ENCODE results near the gene ST7.

The ST7 gene

GRCh38 chr7:117134889-117135552, 181.7 kb downstream of the ST7 start:
- DNase-seq = no peak

GRCh38 chr7:117135553-117135891, 182.2 kb downstream of the ST7 start:
- DNase-seq = no peak

- DNase-seq = no peak
Measured at GRCh38 chr7:117137868-117138267, 184.6 kb downstream of the ST7 start.

GRCh38 chr7:117138495-117138894, 185.2 kb downstream of the ST7 start:
- DNase-seq = no peak

GRCh38 chr7:117138981-117139380, 185.7 kb downstream of the ST7 start:
- DNase-seq = no peak

- DNase-seq = no peak
Measured at GRCh38 chr7:117139397-117139984, 186.2 kb downstream of the ST7 start.

- DNase-seq = no peak
Measured at GRCh38 chr7:117140921-117141320, 187.6 kb downstream of the ST7 start.

- DNase-seq = no peak
Measured at GRCh38 chr7:117143066-117143465, 189.8 kb downstream of the ST7 start.

- no peak for DNase-seq
Measured at GRCh38 chr7:117143580-117143979, 190.3 kb downstream of the ST7 start.

- no peak for DNase-seq
Measured at GRCh38 chr7:117145333-117145732, 192.0 kb downstream of the ST7 start.

- no peak for DNase-seq
Measured at GRCh38 chr7:117146059-117146458, 192.8 kb downstream of the ST7 start.

GRCh38 chr7:117146511-117146910, 193.2 kb downstream of the ST7 start:
- no peak for DNase-seq

GRCh38 chr7:117148971-117149370, 195.7 kb downstream of the ST7 start:
- no peak for DNase-seq

GRCh38 chr7:117149692-117150091, 196.4 kb downstream of the ST7 start:
- DNase-seq = no peak

GRCh38 chr7:117152213-117153007, 199.1 kb downstream of the ST7 start:
- DNase-seq = no peak

GRCh38 chr7:117153016-117153545, 199.8 kb downstream of the ST7 start:
- DNase-seq = no peak

- no peak for DNase-seq
Measured at GRCh38 chr7:117154721-117155120, 201.4 kb downstream of the ST7 start.

- DNase-seq = no peak
Measured at GRCh38 chr7:117155694-117156093, 202.4 kb downstream of the ST7 start.

- no peak for DNase-seq
Measured at GRCh38 chr7:117157241-117158209, 204.2 kb downstream of the ST7 start.

GRCh38 chr7:117158941-117159697, 205.8 kb downstream of the ST7 start:
- DNase-seq = no peak

GRCh38 chr7:117163101-117163500, 209.8 kb downstream of the ST7 start:
- DNase-seq = no peak

- no peak for DNase-seq
Measured at GRCh38 chr7:117164620-117165019, 211.3 kb downstream of the ST7 start.

Data from cortex of kidney (tissue), 1 donor.